B cell (primary cell): ENCODE results near the gene LDLRAD1. TPM values are rescaled to one million over a fixed set of nuclear protein-coding genes. Genes with fewer than 3 reads are reported as not detected.

ENCODE experiments used
- ATAC-seq: fragments of 200-7000 bp; cut with Tn5 transposase; one replicate; pipeline ENCODE4 v1.10.0; 2021; ENCODE audit warnings: low read depth, mild to moderate bottlenecking, moderate number of reproducible peaks, moderate library complexity
- CTCF ChIA-PET: fragments of 350-600 bp; sonication (Branson Sonifier 250); formaldehyde crosslinking; loops from one replicate; lab custom pipeline; 2021; ENCODE audit warnings: antibody characterized with exemption, inconsistent platforms; lab: Charles Lee
- POLR2A ChIA-PET: fragments of 350-600 bp; sonication (Branson Sonifier 250); formaldehyde crosslinking; loops from one replicate; lab custom pipeline; 2021; ENCODE audit warnings: antibody characterized with exemption; lab: Charles Lee
- DNase-seq: peaks from one replicate; pipeline ENCODE4 v3.0.0; 2013
- H2AFZ ChIP-seq: 2 replicates; pipeline ENCODE4 v1.6.1; 2012; ENCODE audit warnings: mild to moderate bottlenecking, low read depth, low read length; ENCODE audit not compliant: insufficient read depth, poor library complexity, severe bottlenecking
- H3K27ac ChIP-seq, 2 donors: 1 replicate in 1 of 2; 2 replicates in 1 of 2; pipeline ENCODE4 v1.5.1; 2012 to 2013; ENCODE audit warnings: low read length in 2 of 2, mild to moderate bottlenecking in 2 of 2, moderate library complexity in 1 of 2
- H3K27me3 ChIP-seq, 4 experiments: fragments of 200-600 bp in 1 of 4; sonication (generic) in 1 of 4; replicated peaks in 1 of 4; 1 replicate in 2 of 4; 2 replicates in 2 of 4; pipeline versions ENCODE4 v1.6.1 to v1.7.0; 2013 to 2016; ENCODE audit warnings: low read length in 3 of 4, mild to moderate bottlenecking in 2 of 4, mixed read lengths in 1 of 4, moderate library complexity in 1 of 4; ENCODE audit not compliant: insufficient read depth in 4 of 4, control insufficient read depth in 3 of 4; ENCODE audit errors: control extremely low read depth in 1 of 4
- H3K36me3 ChIP-seq, 2 experiments: replicated peaks in 1 of 2; 1 replicate in 1 of 2; 2 replicates in 1 of 2; pipeline versions ENCODE4 v1.6.1 to v1.7.1; 2013; ENCODE audit warnings: low read length in 1 of 2; ENCODE audit not compliant: insufficient read depth in 2 of 2, control insufficient read depth in 1 of 2; ENCODE audit errors: control extremely low read depth in 1 of 2, extremely low read depth in 1 of 2
- H3K4me1 ChIP-seq, 2 donors: fragments of 200-600 bp in 1 of 2; sonication (generic) in 1 of 2; 1 replicate in 1 of 2; 2 replicates in 1 of 2; pipeline versions ENCODE4 v1.5.1 to v1.6.1; 2013 to 2017; ENCODE audit warnings: low read length in 2 of 2; ENCODE audit not compliant: control insufficient read depth in 2 of 2, insufficient read depth in 2 of 2
- H3K4me2 ChIP-seq: replicated peaks from 2 replicates; pipeline ENCODE3; 2012; ENCODE audit warnings: mild to moderate bottlenecking, low read depth, low read length; ENCODE audit not compliant: poor library complexity, severe bottlenecking
- H3K4me3 ChIP-seq, 5 experiments: fragments of 200-600 bp in 1 of 5; sonication (generic) in 1 of 5; 1 replicate in 3 of 5; 2 replicates in 2 of 5; pipeline versions ENCODE4 v1.5.1 to v1.7.0; 2011 to 2016; ENCODE audit warnings: low read length in 4 of 5, mild to moderate bottlenecking in 4 of 5, low read depth in 2 of 5, control low read depth in 1 of 5, moderate library complexity in 1 of 5; ENCODE audit not compliant: insufficient read depth in 1 of 5; ENCODE audit errors: control extremely low read depth in 1 of 5, extremely low read depth in 1 of 5
- H3K79me2 ChIP-seq: fragments of 200-600 bp; sonication (generic); one replicate; pipeline ENCODE4 v1.6.0; 2016; ENCODE audit warnings: low read length; ENCODE audit not compliant: control insufficient read depth, insufficient read depth
- H3K9ac ChIP-seq: fragments of 200-600 bp; sonication (generic); 2 replicates; pipeline ENCODE4 v1.6.1; 2017; ENCODE audit warnings: mild to moderate bottlenecking, low read length, moderate library complexity
- H3K9me3 ChIP-seq, 3 donors: one replicate each; pipeline versions ENCODE4 v1.6.1 to v1.7.1; 2013; ENCODE audit warnings: low read length in 2 of 3; ENCODE audit not compliant: control insufficient read depth in 2 of 3, insufficient read depth in 1 of 3; ENCODE audit errors: control extremely low read depth in 1 of 3
- H4K20me1 ChIP-seq: 2 replicates; pipeline ENCODE4 v1.6.0; 2012; ENCODE audit warnings: mild to moderate bottlenecking, low read length; ENCODE audit not compliant: insufficient read depth, control insufficient read depth, poor library complexity, severe bottlenecking
- H3K27ac Mint-ChIP-seq: one replicate; pipeline ENCODE4 v1.8.0; 2021; ENCODE audit warnings: mixed read lengths
- H3K27me3 Mint-ChIP-seq: one replicate; pipeline ENCODE4 v1.8.0; 2021; ENCODE audit warnings: mixed read lengths
- H3K4me1 Mint-ChIP-seq: one replicate; pipeline ENCODE4 v1.8.0; 2021; ENCODE audit warnings: mixed read lengths
- H3K4me3 Mint-ChIP-seq: one replicate; pipeline ENCODE4 v1.8.0; 2021; ENCODE audit warnings: mixed read lengths
- H3K9me3 Mint-ChIP-seq: one replicate; pipeline ENCODE4 v1.8.0; 2022; ENCODE audit warnings: mixed read lengths; ENCODE audit not compliant: insufficient read depth
- EZH2 ChIP-seq: IDR thresholded peaks from 2 replicates; pipeline ENCODE4 v1.6.1; 2012; ENCODE audit warnings: borderline replicate concordance, low read depth, mild to moderate bottlenecking, moderate library complexity, low read length; ENCODE audit not compliant: insufficient read depth, poor library complexity, severe bottlenecking
- WGBS: methylation state at CpG from one replicate; pipeline ENCODE4 v1.1.5; 2013; ENCODE audit warnings: missing lambda C conversion rate; ENCODE audit not compliant: insufficient coverage; 5-methylcytosine and 5-hydroxymethylcytosine counted together
- intact Hi-C: fragments of 100-400 bp; cut with micrococcal nuclease; formaldehyde crosslinking; loops from one replicate; pipeline ENCODE4 v1.10.0; 2022
- polyA plus RNA-seq: library from polyadenylated mRNA; depleted of rRNA; stranded (reverse); fragments of >200 nt; gene quantifications from 2 replicates; pipeline ENCODE4 v1.2.3, GENCODE V29; 2012
- total RNA-seq, 2 donors: library from RNA; stranded (reverse); fragments of 120-200 nt in 1 of 2; gene quantifications; 1 replicate in 1 of 2; 2 replicates in 1 of 2; pipeline versions ENCODE4 v1.2.3 to v1.2.4, GENCODE V29; 2013 to 2022
- TF ChIP-seq, protein P1 (sequence below): fragments of 200-600 bp; IDR thresholded peaks from one replicate; pipeline ENCODE4 v1.8.0; 2022; ENCODE audit warnings: antibody characterized with exemption, mild to moderate bottlenecking

LDLRAD1 gene
- total and polyA plus RNA-seq, 2 donors (not counting 1 experiment from before 2014, with no cell fraction given), result not detected

GRCh38 chr1:53968125-53968513, 49.9 kb downstream of the LDLRAD1 start:
- ChIA-PET CTCF (interaction anchor here (0.7 kb wide), 1 partner anchor 8 kb away, joined by 5 read pairs; no protein-coding TSS in a partner anchor), POLR2A (no interaction called here)
- Histone ChIP-seq H3K4me1 (peaks cover 0 to 3% of the 10 kb centered on the region in 2 donors), H3K79me2 (no peaks in the 10 kb centered on the region), H3K27me3 (no peaks in the 10 kb centered on the region), H3K4me3 (no peak overlapping the region), H3K27ac (no peak overlapping the region), H2AFZ (no peak overlapping the region), H4K20me1 (no peaks in the 10 kb centered on the region), H3K36me3 (peaks cover 14 to 18% of the 10 kb centered on the region in 2 experiments), H3K9ac (no peak overlapping the region), H3K9me3 (no peaks in the 10 kb centered on the region), H3K4me2 (no peak overlapping the region)
- H3K4me3 Mint-ChIP-seq, result no peak overlapping the region
- WGBS, result no CpG with 5 or more reads among the region's 2 CpGs
- H3K27ac Mint-ChIP-seq, result no peak overlapping the region
- no peaks in the 10 kb centered on the region for H3K4me1 Mint-ChIP-seq
- TF ChIP-seq, protein P1, sequence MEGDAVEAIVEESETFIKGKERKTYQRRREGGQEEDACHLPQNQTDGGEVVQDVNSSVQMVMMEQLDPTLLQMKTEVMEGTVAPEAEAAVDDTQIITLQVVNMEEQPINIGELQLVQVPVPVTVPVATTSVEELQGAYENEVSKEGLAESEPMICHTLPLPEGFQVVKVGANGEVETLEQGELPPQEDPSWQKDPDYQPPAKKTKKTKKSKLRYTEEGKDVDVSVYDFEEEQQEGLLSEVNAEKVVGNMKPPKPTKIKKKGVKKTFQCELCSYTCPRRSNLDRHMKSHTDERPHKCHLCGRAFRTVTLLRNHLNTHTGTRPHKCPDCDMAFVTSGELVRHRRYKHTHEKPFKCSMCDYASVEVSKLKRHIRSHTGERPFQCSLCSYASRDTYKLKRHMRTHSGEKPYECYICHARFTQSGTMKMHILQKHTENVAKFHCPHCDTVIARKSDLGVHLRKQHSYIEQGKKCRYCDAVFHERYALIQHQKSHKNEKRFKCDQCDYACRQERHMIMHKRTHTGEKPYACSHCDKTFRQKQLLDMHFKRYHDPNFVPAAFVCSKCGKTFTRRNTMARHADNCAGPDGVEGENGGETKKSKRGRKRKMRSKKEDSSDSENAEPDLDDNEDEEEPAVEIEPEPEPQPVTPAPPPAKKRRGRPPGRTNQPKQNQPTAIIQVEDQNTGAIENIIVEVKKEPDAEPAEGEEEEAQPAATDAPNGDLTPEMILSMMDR, result no peak
- TF ChIP-seq EZH2, result no peak
- H3K9me3 Mint-ChIP-seq, result no peaks in the 10 kb centered on the region
- DNase-seq (no peak), ATAC-seq (no peak)
- intact Hi-C loops, result no loop called here
- no peaks in the 10 kb centered on the region for H3K27me3 Mint-ChIP-seq

DNA sequence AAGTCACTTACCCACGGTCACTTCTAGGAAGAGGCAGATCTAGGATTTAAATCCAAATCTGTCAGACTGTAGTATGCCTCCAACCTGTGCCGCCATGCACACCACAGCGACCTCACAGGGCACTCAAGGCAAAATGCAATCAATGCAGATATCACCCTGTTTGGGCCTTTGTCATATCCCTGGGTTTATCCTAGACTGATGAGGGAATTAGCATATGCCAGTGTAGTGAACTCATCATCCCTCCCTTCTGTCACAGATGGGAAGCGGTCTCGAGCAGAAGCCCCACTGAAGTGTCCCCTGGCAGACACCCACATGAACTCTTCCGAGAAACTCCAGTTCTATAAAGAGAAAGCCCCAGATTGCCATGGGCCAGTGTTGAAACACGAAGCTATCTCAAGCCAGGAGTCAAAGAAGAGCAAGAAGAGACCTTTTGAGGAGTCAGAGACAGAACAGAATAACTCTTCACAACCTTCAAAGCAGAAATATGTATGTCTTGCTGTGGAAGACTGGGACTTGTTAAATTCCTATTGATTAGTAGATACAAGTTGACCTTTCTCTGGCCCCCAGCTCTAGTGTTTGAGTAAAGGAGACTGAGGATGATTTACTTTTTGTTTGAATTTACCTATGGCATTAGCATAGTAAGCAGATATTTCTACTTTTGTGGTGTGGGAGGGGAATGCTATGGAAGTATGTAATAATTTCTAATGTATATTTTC, 50.4 kb downstream of the LDLRAD1 start:
- ATAC-seq (no peak), DNase-seq (no peak)
- POLR2A ChIA-PET, result no interaction called here
- Histone ChIP-seq H3K27ac (no peak overlapping the region), H3K9me3 (no peaks in the 10 kb centered on the region), H3K4me3 (no peak overlapping the region), H4K20me1 (no peaks in the 10 kb centered on the region), H2AFZ (no peak overlapping the region), H3K4me2 (no peak overlapping the region), H3K4me1 (peaks cover 0 to 6% of the 10 kb centered on the region in 2 donors), H3K9ac (no peak overlapping the region), H3K36me3 (peaks cover 14 to 23% of the 10 kb centered on the region in 2 experiments), H3K79me2 (no peaks in the 10 kb centered on the region), H3K27me3 (no peaks in the 10 kb centered on the region)
- H3K27ac Mint-ChIP-seq, result no peak overlapping the region
- no peaks in the 10 kb centered on the region for H3K9me3 Mint-ChIP-seq
- H3K4me1 Mint-ChIP-seq, result no peaks in the 10 kb centered on the region
- no peak overlapping the region for H3K4me3 Mint-ChIP-seq
- TF ChIP-seq, protein P1, result no peak
- TF ChIP-seq EZH2, result no peak
- 100% methylated on average over 7 of the region's 7 CpGs for WGBS
- intact Hi-C loops, result no loop called here
- H3K27me3 Mint-ChIP-seq, result no peaks in the 10 kb centered on the region
- CTCF ChIA-PET, result interaction anchor here (0.7 kb wide), 1 partner anchor 8 kb away, joined by 5 read pairs; no protein-coding TSS in a partner anchor
